HG02623 (cell line): Measurements from ENCODE around the gene SPHK1.

ENCODE experiments used
- ATAC-seq: cut with Tn5 transposase; IDR thresholded peaks from one replicate; pipeline ENCODE4 v1.9.1; 2021; ENCODE audit warnings: moderate library complexity; ENCODE audit not compliant: unreplicated experiment

The SPHK1 gene

DNA sequence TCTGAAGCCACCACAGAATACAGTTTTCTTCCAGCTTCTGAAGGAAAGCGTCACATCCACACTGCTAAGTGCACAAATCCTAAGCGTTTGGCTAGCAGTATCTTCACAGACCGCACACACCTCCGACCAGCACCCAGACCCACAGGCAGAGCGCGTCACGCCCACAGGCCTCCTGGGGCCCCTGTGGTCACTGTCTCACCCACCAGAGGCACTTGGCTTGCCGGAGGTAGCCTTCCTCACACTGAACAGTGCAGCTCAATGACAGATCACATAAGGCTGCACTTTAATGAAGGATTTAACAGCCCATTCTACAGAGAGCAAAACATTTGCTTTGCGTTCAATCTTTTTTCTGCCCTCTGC is 21.2 kb downstream of the SPHK1 start:
- ATAC-seq, result no peak

DNA sequence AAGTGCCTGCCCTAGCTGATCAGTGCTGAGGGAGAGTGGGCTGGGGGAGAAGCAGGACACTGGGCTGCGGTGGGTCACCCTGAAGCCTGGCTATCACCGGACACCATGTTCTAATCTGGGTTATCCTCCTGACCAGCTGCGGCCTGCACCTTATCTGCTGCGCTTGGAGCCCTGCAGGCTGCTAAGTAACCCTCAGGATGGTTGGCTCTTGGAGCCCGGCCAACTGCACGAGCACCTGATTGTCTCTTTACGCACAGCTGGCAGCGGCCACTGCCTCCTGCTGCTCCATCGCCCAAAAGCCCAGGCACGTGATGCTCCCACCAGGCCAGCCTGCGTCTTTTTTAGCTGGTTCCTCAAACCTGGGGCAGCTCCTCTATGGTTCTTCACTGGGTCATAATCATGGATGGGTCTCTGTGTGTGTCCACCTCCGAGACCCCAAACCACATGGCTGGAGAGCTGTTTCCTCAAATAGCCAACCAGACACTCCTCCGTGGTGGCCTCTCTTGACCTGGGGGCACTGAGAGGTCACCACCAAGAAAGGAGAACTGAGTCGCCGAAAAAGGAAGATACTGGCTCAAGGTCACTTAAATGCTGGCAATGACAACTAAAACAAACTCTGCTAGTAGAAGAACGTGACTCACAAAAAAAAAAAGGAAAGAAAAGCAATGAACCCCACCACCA is 21.7 kb downstream of the SPHK1 start:
- no peak for ATAC-seq

DNA sequence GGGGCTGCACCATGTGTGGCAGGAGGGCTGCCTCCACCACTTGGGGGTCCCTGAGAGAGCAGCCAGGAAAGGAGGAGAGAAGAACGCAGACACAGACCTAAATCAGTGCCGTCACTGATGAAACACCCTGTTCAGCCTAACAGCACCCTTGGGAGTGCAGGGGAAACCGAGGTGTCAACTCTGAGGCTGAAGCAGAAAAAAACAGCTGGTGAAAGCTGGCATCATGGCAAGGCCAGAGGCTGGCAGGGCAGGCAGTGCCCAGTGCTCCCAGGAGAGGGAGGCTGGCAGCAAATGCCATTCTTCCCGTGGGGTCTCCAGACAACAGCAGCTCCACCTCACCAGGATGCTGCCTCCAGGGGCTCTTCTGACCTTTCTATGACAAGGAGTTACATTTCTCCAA is 23.1 kb downstream of the SPHK1 start:
- ATAC-seq, result no peak

DNA sequence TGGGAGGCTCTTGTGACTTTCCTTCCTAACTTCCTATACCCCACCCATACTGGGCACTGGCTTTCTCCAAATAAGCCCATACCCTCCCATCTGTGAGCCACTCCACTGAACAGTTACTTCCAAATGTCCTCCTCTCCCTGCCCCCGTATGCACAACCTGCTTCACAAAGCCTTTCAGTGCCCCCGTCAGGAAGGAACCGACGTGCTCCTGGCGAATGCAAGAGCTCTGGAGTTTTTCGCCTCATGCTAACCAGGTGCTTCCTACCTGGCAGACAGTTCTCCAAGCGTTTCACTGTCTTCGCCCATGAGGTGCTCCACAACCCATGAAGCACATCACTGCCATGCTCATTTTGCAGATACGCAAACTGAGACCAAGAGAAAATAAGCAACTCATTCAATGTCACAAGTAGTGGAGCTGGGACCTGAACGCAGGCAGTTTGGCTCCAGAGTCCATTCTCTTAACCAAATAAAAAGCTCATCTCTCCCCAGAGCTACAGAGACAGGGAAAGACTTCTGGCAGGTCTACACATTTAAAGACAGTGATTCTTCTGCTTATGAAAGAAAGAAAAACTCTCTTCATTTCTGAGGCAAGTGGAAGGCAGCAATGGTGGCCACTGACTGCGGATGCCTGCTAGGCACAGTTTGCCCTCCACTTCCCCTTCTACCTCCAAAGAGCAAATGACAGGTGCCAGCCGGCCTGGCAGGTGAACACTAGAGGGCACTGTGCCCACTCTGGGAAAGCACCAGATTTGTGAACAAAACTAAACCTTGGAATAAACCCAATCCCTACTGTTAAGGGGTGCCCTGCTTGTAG is 23.8 kb downstream of the SPHK1 start:
- no peak for ATAC-seq

DNA sequence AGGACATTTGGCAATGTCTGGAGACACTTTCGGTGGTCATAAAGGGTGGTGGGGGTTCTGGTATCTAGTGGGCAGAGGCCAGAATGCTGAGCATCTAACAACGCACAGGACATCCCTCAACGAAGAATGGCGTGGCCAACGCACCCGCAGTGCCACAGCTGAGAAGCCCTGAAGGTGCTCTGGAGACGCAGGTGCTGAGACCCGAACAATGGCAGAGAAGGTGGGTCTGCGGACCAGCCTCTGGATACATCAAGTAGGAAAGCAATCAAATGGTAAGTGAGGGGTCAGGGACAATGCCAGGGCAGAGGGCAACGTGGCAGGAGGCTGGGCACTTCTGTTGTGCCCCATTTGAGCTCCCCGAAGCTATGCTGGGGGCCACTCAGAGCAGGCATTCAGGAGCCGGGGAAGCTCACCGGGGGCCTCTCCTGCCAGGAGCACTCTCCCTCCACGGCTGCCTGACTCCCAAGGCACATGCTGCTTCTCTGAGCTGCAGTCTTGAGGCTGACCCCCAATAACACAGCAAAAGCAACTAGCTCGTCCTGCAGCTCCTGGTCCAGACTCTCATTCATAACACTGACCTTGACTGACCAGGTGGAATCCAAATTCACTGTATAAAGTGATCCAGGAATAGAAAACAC is 26.0 kb downstream of the SPHK1 start:
- no peak for ATAC-seq

DNA sequence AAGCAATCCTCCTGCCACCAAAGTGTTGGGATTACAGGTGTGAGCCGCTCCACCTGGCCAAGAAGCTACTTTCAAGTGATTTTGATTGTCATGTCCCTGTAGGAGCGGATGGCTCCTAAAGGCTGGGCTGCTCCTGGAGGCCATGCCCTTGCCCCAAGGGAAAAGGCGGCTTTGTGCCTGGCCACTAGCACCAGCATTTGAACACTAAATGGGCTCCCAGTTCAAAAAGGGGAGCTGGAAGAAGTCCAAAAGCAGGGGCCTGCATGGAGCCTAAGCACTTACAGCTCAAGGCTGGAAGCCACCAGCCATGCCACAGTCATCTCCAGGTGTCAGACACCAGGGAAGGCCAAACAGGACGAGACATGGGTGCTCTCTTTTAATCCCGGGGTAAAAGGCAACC is 26.8 kb downstream of the SPHK1 start:
- no peak for ATAC-seq

DNA sequence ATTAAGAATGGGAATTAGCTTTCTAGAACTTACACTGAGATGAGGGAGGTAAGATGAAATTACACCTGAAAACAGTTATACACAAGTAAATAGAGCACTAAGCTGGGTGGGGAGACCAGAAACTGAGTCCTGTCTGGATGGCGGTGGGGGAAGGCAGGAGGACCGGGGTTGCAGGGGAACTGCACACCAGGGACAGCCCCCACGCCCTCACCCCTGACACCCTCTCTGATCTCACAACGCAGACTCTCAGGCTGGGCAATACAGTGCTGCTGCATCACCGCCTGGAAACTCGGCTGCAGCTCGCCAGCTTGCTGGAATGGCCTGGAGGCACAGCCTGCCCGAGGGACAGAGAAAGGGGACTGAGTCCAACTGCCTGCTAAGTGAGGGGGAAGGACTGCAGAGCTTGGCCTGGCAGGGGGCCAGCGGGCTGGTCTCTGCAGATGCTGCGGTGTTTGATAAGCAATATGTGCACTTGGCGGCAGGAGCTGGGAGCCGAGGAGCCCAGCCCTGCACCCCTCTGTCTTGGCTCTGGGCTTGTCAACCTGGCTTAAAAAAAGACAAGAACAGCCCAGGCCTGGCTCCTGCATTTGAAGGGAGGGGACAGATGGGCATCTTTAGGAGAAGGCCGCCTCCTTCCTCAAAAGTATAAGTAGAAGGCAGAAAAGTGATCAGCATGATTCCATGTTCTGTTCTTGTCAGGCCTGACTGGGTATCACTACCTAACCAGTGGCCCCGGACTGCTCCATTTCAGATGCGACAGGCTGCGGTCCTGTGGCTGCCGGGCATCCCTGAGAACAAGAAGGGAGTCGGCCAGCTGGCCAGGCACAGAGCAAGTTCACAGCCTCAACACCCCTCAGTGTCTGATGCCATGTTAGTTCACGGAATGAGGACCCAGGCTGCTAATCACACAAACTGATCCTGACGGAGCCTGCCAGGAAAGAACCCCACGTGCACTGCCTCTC is 30.2 kb downstream of the SPHK1 start:
- ATAC-seq, result no peak

DNA sequence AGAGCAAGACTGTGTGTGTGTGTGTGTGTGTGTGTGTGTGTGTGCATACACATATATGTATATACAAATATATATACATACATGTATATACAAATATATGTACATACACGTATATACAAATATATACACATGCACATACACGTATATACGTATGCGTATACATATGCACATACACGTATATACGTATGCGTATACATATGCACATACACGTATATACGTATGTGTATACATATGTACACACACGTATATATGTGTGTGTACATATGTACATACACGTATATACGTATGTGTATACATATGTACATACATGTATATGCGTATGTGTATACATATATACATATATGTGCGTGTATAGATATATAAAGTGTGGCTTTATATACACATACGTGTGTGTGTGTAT is 31.4 kb downstream of the SPHK1 start:
- no peak for ATAC-seq

DNA sequence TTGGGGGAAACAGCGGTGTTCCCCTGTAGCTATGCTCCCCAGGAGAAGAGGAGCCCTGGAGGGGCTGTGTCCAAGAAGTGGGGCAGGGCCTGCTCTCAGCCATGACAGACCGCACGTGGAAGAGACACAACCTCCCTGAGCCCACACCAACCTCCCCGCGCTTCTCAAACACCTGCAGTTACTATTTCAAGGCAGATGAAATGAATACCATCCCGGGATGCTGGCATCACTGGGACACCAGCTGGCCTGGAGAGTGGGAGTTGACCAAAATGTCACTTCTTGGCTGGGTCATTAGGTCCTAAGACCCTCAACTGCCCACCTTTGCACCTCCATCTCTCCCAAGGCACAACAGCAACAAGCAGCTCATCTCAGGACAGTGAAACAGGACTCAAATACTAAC is 32.0 kb downstream of the SPHK1 start:
- ATAC-seq, result no peak

DNA sequence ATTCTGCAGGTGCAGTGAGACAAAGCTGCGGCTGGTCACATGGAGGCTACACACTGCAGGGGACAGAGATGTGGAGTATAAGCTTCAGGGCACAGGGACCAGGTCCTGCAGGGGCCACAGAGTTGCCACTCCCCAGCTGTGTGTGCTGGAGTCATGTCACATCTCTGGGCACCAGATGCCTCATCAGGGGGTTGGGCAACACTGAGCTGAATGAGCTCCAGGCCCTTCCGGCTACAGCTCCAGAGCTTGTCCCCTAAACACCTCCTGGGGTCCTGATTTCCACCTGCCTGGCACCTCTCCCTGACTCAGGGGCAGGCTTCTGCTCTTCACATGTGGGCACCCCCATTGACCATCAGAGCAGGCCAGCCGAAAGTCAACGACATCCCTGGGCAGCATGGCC is 32.5 kb downstream of the SPHK1 start:
- no peak for ATAC-seq

DNA sequence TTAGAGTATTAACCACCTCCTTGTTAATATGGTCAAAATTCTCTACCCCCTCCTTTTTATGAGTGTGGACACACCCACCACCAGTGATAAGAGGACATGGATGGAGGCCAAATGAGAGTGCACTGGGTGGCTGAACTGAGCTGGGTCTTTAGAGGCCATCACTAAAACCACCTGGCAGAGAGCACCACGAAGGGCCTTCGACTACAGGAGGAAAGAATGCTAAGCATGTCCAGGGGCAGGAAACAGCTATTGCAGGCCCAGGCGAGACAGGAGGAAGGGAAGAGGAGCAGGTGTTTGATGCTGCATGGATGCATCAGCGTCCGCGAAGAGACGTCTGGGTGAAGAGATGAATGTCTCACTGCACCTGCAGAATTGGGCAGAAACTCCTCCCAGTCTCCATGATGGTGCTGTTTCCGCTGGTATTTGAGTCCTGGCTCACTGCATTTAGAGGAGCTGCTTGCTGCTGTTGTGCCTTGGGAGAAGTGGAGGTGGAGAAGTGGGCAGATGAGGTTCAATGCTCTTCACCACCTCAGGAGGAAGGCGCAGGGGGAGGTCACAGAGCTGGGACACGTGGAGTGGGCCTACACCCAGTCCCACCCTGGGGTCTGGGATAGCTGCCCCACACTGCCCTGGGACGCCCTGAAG is 33.2 kb downstream of the SPHK1 start:
- ATAC-seq, result no peak

DNA sequence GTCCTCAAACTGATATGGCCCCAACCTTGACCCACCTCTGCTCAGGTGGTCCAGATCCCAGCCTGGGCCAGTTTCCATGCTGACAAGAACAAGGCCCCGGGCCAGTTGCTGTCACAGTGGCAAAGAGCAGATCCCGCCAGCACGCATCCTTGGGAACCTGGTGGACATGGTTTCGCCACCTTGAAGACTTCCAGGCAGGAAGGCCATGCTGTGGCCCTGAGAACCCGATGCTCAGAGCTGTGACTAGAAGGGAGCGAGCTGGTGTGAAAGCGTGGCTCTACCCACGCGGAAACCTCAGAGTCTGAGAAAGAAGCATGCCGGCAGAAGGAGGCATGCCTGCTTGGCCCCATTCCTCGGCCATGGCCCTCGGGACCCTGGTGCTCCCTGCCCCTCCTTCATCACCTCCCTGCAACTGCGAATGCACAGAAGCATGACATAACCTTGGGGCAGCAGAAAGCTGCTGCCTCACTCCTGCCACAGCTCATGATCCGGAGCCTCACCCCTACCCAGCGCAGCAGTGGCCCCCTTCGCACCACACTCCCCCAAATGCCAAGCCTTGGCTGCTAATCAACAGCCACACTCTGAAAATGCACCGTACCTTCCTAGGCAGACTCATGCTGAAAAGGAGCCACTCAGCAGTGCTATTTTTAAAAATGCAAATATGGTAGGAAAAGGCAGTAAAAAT is 35.3 kb downstream of the SPHK1 start:
- no peak for ATAC-seq

DNA sequence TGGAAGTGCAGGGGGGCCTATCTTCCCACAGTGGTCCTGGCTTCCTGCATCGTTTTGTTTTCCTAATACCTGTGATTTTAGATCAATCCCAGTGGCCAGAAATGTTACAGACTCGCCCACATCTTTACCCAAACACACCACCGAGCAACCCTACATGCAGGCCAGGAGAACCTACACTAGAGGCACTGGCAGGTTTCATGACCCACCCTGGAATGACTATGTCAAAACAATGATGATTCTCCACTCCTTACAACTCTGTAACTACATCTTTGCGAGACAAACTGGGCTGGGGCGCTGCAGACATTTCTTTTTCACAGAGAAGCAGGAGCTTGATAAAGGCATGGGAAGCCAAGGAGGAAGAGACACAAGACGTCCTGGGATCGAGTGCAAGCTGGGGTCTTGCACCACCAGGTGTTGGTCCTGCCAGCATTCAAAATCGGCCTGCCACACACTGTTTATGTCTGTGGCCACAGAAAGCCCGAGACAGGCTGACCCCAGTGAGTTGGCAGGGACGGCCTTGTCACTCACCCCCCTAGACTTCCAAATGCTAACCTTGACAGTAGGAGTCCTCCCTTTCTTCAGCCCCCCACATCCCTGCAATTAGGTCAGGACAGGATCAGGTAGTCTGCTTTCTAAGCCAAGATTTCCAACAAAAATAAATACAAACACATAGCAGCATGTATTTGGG is 36.1 kb downstream of the SPHK1 start:
- ATAC-seq, result no peak

DNA sequence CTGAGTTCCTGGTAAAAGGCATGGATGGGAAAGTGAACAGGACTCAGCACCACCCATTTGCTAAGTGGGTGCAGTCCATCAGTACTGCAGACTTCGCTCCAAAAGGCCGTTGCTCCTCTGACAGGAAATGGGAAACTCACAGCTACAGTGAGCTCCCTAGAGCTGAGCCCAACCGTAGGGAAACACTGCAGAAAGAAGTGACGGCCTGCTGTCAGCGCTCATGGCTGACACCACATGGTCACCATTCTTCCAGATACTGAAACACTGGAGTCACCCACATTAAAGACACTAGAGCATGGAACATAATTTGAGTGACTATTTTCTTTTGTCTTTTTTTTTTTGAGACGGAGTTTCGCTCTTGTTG is 36.6 kb downstream of the SPHK1 start:
- no peak for ATAC-seq

DNA sequence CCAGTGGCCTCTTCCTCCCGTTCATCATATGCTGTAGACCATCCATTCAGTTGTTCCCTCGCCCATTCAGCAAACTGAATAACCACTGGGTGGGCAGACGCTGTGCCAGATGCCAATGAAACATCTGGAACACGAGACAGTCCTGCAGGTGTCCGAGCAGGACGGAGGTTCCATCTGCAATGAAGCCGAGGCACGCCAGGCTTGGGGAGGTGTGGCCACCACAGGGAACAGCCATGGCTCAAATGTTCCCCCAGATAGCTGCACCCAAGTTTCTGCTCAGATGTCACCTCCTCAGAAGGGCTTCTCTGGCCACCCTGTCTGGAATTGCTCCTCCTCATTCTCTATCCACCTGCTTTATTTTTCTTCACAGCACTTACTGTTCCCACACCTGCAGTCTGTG is 38.0 kb downstream of the SPHK1 start:
- no peak for ATAC-seq

DNA sequence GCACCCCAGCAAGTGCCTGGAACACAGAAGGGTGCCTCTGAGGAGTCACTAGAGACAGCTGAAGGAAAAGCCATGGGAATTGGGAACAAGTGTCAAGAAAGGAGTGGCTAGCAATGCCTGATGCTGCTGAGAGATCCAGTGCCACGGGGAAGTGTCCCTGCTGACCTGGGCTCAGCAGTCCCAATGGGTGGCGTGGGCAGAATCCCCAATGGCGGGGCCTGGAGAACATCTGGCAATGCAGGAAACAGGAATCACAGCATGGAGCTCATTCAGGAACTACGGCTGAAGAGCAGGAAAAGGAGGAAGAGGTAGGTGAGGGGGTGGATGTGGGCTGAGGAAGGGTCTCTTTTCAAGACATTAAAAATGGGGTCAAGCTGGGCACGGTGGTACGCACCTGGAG is 38.5 kb downstream of the SPHK1 start:
- ATAC-seq, result no peak

DNA sequence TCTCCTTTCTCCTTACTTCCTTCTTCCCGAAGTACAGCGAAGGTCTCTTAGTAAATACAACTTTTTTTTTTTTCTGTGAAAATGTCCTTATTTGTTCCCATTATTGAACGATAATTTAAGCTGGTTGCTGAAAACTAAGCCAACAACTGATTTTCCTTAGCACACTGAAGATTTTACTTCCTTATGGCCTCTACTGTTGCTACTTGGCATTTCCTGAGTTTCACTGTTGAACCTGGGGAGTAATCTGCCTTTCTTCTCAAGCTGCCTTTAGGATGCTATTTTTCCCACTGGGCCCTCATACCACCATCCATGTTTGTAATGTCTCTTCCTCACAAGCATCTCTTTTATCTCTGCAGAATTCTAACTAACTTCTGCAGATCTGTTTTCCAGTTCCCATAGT is 42.4 kb downstream of the SPHK1 start:
- ATAC-seq, result no peak

DNA sequence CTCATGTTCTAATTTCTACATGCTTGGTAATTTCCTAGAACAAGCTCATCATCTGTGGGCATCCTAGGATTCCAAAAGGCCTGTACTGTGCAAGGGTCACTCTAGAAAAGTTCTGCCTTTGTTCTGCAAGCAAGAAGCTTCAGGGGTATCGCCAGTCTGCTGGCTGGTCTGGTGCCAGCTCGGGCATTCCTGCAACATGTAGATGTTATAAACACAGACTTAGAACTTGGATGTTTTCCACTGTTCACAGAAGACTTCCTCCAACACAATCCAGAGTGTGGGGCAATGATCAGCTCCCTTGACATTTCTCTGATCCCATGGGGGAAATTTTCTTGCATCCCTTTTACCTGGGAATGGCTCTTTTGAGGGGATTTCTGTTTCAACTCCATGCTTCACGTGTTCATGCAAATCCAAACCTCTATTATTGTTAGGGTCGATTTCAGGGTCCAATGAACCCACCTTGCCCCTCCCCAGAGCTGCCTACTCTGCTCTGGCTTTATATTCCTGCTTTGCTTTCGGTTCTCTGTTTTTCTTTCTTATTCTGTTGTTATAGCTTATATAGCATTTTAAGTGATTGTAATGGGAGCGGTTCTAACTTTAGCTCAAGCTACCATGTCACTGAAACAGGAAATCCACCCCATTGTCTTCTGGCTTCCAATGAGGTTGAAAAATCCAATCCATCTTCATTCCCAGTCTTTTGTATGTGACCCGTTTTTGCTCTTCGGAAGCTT is 43.3 kb downstream of the SPHK1 start:
- ATAC-seq, result no peak

DNA sequence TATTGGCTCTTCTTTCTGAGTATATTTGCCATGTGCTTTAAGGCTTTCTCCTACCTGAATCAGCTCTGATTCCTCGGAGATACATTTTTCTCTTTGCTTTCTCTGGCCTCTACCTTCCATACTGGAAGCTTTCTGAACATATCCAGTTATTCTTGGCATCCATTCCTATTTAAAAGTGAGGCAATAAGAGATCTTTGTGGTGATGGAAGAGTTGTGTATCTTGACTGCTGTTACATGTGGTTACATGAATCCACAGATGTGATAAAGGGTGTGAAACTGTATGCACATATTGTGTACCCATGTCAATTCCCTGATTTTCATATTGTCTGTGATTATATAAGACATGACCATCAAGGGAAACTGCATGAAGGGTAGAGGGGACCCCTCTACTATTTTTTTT is 44.1 kb downstream of the SPHK1 start:
- ATAC-seq, result no peak
